IPS-15b (cell line): ENCODE measurements around the gene FAM83G.

Experiments
- H3K27me3 ChIP-seq: one replicate; pipeline ENCODE4 v1.6.1; 2013; ENCODE audit warnings: low read length; ENCODE audit not compliant: control insufficient read depth, insufficient read depth
- H3K36me3 ChIP-seq: one replicate; pipeline ENCODE4 v1.6.1; 2013; ENCODE audit warnings: low read length; ENCODE audit not compliant: control insufficient read depth, insufficient read depth
- H3K4me1 ChIP-seq: one replicate; pipeline ENCODE4 v1.6.1; 2013; ENCODE audit warnings: mild to moderate bottlenecking, low read length; ENCODE audit not compliant: control insufficient read depth, insufficient read depth
- H3K4me3 ChIP-seq: one replicate; pipeline ENCODE4 v1.5.1; 2013; ENCODE audit warnings: low read depth, low read length
- H3K9ac ChIP-seq: one replicate; pipeline ENCODE4 v1.6.1; 2013; ENCODE audit warnings: low read depth, mild to moderate bottlenecking, low read length
- H3K9me3 ChIP-seq: one replicate; pipeline ENCODE4 v1.6.1; 2013; ENCODE audit warnings: mild to moderate bottlenecking, low read length; ENCODE audit not compliant: control insufficient read depth, insufficient read depth

Gene FAM83G

DNA sequence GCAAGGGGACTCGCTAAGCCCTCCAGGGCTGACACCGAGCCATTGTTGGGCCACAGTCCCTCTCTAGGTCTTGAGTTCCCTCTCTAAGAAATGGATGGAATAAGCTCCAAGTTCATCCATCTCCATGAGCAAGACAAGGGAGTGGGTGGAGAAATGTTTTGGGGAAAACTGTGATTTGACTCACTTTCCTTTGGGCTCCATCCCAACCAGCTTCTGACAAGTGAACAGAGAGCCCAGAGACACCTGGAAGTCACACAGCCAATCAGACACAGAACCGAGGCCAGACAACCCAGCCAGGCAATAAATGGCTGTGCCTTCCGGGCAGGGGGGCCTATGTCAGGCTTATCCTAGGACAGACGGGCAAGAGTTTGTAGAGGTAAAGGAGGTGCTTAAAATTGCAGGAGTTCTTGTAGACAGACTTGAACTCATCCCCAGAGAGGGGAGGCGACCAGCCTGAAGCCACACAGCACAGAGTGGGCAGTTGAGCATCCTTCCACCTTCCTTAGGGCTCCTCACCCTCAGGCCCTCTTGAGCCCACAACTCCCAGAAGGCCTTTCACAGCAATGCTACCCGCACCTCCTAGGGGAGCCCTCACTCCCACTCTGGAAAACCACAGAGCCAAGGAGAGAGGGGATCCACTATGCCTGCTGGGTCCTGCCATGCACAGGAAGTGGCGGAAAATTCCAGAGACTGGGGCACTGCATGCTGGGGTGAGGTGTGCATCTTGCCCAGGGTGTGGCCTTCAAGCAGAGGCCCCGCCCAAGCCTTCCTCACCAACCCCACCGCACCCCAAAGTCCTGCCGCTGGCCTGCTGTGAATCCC, 9.5 kb upstream of the FAM83G start:
- H3K36me3 ChIP-seq = no peaks in the 10 kb centered on the region
- H3K4me3 ChIP-seq = no peak overlapping the region
- no peak overlapping the region for H3K9ac ChIP-seq
- H3K4me1 ChIP-seq = no peaks in the 10 kb centered on the region
- H3K9me3 ChIP-seq = no peaks in the 10 kb centered on the region
- H3K27me3 ChIP-seq = no peaks in the 10 kb centered on the region

- Histone ChIP-seq H3K9me3 (no peaks in the 10 kb centered on the region), H3K9ac (no peak overlapping the region), H3K27me3 (no peaks in the 10 kb centered on the region), H3K36me3 (no peaks in the 10 kb centered on the region), H3K4me1 (no peaks in the 10 kb centered on the region), H3K4me3 (no peak overlapping the region)
These were observed 8.7 kb upstream of the FAM83G start for GRCh38 chr17:19013226-19013625.

GRCh38 chr17:19012171-19013080, 7.9 kb upstream of the FAM83G start:
- Histone ChIP-seq H3K9me3 (no peaks in the 10 kb centered on the region), H3K27me3 (no peaks in the 10 kb centered on the region), H3K36me3 (no peaks in the 10 kb centered on the region), H3K4me1 (no peaks in the 10 kb centered on the region), H3K9ac (no peak overlapping the region), H3K4me3 (no peak overlapping the region)

GRCh38 chr17:19011581-19011980, 7.0 kb upstream of the FAM83G start:
- H3K36me3 ChIP-seq = no peaks in the 10 kb centered on the region
- no peak overlapping the region for H3K9ac ChIP-seq
- no peaks in the 10 kb centered on the region for H3K27me3 ChIP-seq
- H3K9me3 ChIP-seq = no peaks in the 10 kb centered on the region
- H3K4me3 ChIP-seq = no peak overlapping the region
- no peaks in the 10 kb centered on the region for H3K4me1 ChIP-seq

DNA sequence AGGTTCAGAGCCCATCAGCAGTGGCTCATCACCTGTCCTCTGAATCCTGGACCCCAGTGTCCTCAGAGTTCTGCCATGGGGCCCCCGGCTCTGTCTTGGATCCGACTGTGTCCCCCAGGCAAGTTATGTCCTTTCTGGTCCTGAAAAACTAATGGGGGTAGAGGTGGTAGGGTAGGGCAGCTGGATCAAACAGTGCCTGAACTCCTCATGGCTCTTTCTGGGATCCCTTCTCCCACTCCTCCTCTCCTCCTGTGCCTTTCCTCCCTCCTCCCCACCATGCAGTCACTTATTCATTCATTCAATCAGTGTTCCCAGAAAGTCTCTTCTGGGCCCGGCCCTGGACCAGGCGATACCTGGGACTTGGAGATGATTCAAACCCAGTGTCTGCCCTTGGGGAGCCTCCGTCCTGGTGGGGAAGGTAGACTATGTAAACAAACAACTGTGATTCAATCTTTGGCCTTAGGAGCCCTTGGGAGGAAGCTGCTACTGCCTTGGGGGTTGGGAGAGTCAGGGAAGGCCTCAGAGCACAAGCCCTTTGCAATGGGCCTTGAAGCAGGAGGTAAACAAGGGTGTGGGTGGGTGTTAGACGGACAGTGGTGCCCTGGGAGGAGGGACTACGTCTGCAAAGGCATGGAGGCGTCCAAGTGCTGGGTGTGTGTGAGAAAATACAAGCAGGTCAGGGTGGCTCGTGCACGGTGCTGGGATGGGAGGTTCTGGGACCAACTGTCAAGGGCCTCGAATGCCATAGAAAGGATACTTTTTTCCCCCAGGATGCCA, 6.4 kb upstream of the FAM83G start:
- no peaks in the 10 kb centered on the region for H3K9me3 ChIP-seq
- no peaks in the 10 kb centered on the region for H3K27me3 ChIP-seq
- H3K4me3 ChIP-seq = no peak overlapping the region
- no peaks in the 10 kb centered on the region for H3K4me1 ChIP-seq
- no peaks in the 10 kb centered on the region for H3K36me3 ChIP-seq
- H3K9ac ChIP-seq = no peak overlapping the region

DNA sequence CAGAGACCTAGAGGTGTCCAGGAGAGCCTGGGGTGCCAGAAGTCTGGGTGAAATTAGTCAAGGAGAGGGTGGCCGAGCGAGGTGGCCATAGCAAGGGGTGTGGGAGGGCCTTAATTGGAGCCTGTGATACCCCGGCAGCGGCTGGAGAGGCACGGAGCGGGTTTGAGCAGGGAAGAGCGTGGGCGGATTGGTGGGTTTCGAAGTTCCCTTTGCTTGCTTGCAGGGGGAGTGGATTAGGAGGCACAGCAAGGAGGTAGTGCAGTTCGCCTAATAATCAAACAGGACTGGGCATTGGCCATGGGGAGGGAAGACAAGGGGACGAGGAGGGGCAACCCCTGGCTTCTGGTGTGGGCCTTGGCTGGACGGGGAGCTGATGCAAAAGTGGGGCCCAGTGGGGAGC, 5.4 kb upstream of the FAM83G start:
- H3K4me1 ChIP-seq = no peaks in the 10 kb centered on the region
- H3K27me3 ChIP-seq = no peaks in the 10 kb centered on the region
- H3K4me3 ChIP-seq = no peak overlapping the region
- H3K9me3 ChIP-seq = no peaks in the 10 kb centered on the region
- no peaks in the 10 kb centered on the region for H3K36me3 ChIP-seq
- no peak overlapping the region for H3K9ac ChIP-seq

DNA sequence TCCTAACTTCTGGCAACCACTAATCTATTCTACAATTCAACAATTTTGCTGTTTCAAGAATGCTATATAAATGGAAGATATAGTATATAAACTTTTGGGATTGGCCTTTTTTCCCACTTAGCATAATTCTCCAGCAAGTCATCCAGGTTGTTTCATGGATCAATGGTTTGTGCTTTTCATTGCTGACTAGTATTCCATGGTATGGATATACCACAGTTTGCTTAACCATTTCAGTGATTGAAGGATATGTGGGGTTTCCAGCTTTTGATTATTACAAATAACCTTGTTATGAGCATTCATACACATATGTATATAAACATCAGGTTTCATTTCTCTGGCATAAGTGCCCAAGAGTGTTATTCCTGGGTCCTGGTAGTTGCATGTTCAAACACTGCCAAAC, 2.1 kb upstream of the FAM83G start:
- Histone ChIP-seq H3K4me3 (no peak overlapping the region), H3K27me3 (no peaks in the 10 kb centered on the region), H3K9ac (no peak overlapping the region), H3K4me1 (peaks cover 8% of the 10 kb centered on the region), H3K9me3 (no peaks in the 10 kb centered on the region), H3K36me3 (peaks cover under 1% of the 10 kb centered on the region)

- Histone ChIP-seq H3K27me3 (no peaks in the 10 kb centered on the region), H3K4me1 (peaks cover 8% of the 10 kb centered on the region), H3K9ac (no peak overlapping the region), H3K36me3 (peaks cover 9% of the 10 kb centered on the region), H3K4me3 (no peak overlapping the region), H3K9me3 (no peaks in the 10 kb centered on the region)
These were observed 1.3 kb upstream of the FAM83G start for GRCh38 chr17:19005789-19006430.

DNA sequence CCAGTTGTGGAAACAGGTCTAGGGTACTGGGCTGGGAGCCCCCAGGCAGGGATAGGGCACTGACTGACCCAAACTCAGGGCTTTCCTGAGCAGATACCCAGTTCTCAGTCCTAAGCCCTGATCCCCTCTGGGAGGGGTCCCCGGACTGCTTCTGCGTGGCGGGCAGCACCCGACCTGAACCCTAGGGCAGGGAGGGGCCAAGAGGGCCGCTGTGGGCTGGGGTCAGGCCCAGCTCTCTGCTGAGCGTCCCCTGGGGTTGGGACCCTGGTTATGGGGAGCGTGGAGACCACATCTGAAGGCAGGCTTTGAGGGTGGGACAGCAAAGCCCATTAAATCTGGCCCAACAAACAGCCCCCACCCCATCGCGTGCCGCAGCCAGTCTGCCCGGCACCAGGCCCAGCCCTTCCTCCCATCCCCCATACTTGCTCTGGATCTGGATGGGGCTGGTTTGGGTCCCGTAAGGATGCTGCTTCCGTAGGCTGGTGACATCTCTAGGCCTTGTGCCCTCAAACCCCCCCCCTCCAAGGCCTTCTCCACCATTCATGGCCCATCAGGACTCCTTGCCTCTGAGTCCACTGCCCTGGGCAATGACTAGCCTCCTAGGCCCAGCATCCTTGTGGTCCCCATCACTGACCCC, 691 bp upstream of the FAM83G start:
- H3K4me3 ChIP-seq = peak overlapping the region; percentile 72
- peaks cover 11% of the 10 kb centered on the region for H3K36me3 ChIP-seq
- H3K4me1 ChIP-seq = peaks cover 8% of the 10 kb centered on the region
- H3K27me3 ChIP-seq = no peaks in the 10 kb centered on the region
- peak overlapping the region; percentile 71 for H3K9ac ChIP-seq
- no peaks in the 10 kb centered on the region for H3K9me3 ChIP-seq

DNA sequence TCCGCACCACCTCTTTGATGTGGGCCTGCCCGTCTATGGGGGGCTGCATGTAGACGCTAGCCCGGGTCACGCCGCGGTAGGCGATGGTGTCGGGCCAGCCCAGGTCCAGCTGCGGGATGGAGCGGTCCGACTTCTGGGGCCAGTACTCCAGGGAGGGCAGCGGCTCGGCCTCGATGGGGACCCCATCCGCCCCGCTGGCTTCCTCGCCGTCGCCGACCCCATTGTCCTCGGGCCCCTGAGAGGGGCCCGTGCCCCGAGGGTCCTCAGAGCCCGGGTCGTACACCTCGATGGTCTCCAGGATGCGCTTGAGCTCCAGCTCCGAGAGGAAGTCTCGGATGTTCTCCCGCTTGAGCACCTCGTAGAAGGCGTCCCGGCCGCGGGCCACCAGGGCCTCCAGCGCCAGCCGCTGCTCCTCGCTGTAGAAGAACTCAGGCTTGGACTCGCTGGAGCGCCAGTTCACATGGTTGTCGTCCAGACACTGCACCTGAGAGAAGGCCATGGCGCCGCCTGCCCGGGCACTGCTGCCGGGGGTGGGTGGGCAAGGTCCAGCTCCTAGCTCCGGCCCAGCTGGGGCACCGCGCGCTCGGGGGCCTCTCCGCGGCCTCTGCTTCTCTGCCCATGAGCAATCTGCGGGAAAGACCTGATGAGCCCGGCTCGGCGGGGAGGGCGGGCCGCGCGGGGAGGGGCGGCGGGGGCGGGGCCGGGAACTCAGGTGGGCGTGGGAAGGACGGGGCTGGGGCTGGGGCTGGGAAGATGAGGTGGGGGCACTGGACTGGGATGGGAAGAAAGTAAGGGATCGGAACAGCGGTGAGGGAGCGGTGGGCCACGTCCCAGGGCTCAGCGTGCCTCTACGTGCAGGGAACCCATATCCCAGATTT, 782 bp downstream of the FAM83G start:
- H3K27me3 ChIP-seq = no peaks in the 10 kb centered on the region
- H3K9me3 ChIP-seq = no peaks in the 10 kb centered on the region
- H3K4me3 ChIP-seq = peak overlapping the region; percentile 79
- H3K9ac ChIP-seq = peak overlapping the region; percentile 65
- H3K4me1 ChIP-seq = peaks cover 8% of the 10 kb centered on the region
- H3K36me3 ChIP-seq = peaks cover 21% of the 10 kb centered on the region
